ENCODE data around the gene PAPOLA. TPM values are rescaled to one million over a fixed set of nuclear protein-coding genes. Genes with fewer than 3 reads are reported as not detected.

PAPOLA gene
- total and polyA plus RNA-seq, 2 donors from 2014 or later, result 70.8 to 160 TPM

GRCh38 chr14:96532632-96533031, 30.4 kb downstream of the PAPOLA start:
- TF ChIP-seq, protein P1, sequence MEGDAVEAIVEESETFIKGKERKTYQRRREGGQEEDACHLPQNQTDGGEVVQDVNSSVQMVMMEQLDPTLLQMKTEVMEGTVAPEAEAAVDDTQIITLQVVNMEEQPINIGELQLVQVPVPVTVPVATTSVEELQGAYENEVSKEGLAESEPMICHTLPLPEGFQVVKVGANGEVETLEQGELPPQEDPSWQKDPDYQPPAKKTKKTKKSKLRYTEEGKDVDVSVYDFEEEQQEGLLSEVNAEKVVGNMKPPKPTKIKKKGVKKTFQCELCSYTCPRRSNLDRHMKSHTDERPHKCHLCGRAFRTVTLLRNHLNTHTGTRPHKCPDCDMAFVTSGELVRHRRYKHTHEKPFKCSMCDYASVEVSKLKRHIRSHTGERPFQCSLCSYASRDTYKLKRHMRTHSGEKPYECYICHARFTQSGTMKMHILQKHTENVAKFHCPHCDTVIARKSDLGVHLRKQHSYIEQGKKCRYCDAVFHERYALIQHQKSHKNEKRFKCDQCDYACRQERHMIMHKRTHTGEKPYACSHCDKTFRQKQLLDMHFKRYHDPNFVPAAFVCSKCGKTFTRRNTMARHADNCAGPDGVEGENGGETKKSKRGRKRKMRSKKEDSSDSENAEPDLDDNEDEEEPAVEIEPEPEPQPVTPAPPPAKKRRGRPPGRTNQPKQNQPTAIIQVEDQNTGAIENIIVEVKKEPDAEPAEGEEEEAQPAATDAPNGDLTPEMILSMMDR (IDR thresholded peaks at IDR 0.05; ENCODE audit: borderline replicate concordance, extremely low read depth, insufficient read depth), result no peak
- H3K4me3 ChIP-seq (ENCODE audit: low read length in 3 of 3), result no peak overlapping the region
- no peaks in the 10 kb centered on the region for H3K9me3 ChIP-seq (ENCODE audit: control insufficient read depth in 2 of 3, insufficient read depth in 1 of 3, low read length in 3 of 3)
- no peaks in the 10 kb centered on the region for H3K27me3 ChIP-seq (ENCODE audit: control insufficient read depth, insufficient read depth, low read length)
- DNase-seq (no peak), FAIRE-seq (no peak)
- peaks cover 7 to 16% (median 8%) of the 10 kb centered on the region in 3 donors for H3K36me3 ChIP-seq (ENCODE audit: control insufficient read depth in 2 of 3, insufficient read depth in 3 of 3, low read length in 3 of 3)
- no peak overlapping the region for H3K9ac ChIP-seq (ENCODE audit: low read length in 3 of 3)
- intact Hi-C loops (cut with DNase I), result no loop called here
- peaks cover 0 to 3% (median 0%) of the 10 kb centered on the region in 3 donors for H3K4me1 ChIP-seq (ENCODE audit: control insufficient read depth in 2 of 3, insufficient read depth in 2 of 3, low read depth in 1 of 3, low read length in 3 of 3)
- no peak overlapping the region for H3K27ac ChIP-seq (ENCODE audit: low read depth in 2 of 2, low read length in 2 of 2)

GRCh38 chr14:96536807-96537206, 34.6 kb downstream of the PAPOLA start:
- TF ChIP-seq, protein P1 (IDR thresholded peaks at IDR 0.05; ENCODE audit: borderline replicate concordance, extremely low read depth, insufficient read depth), result no peak
- intact Hi-C loops (cut with DNase I), result no loop called here
- no peak for FAIRE-seq

GRCh38 chr14:96538097-96538989, 36.2 kb downstream of the PAPOLA start:
- TF ChIP-seq, protein P1 (IDR thresholded peaks at IDR 0.05; ENCODE audit: borderline replicate concordance, extremely low read depth, insufficient read depth), result no peak
- H3K9ac ChIP-seq (ENCODE audit: low read length in 3 of 3), result no peak overlapping the region
- intact Hi-C loops (cut with DNase I), result no loop called here
- FAIRE-seq (no peak), DNase-seq (no peak)
- no peaks in the 10 kb centered on the region for H3K27me3 ChIP-seq (ENCODE audit: control insufficient read depth, insufficient read depth, low read length)
- no peaks in the 10 kb centered on the region for H3K9me3 ChIP-seq (ENCODE audit: control insufficient read depth in 2 of 3, insufficient read depth in 1 of 3, low read length in 3 of 3)
- no peak overlapping the region for H3K27ac ChIP-seq (ENCODE audit: low read depth in 2 of 2, low read length in 2 of 2)
- H3K36me3 ChIP-seq (ENCODE audit: control insufficient read depth in 2 of 3, insufficient read depth in 3 of 3, low read length in 3 of 3), result peaks cover 2 to 7% (median 7%) of the 10 kb centered on the region in 3 donors
- H3K4me1 ChIP-seq (ENCODE audit: control insufficient read depth in 2 of 3, insufficient read depth in 2 of 3, low read depth in 1 of 3, low read length in 3 of 3), result peaks cover 0 to 6% (median 0%) of the 10 kb centered on the region in 3 donors
- peak overlapping the region in 1 of 3 donors; percentile 21 for H3K4me3 ChIP-seq (ENCODE audit: low read length in 3 of 3)

More at GRCh38 chr14:96536807-96537206, 34.6 kb downstream of the PAPOLA start:
- no peak for DNase-seq
- Histone ChIP-seq H3K36me3 (ENCODE audit: control insufficient read depth in 2 of 3, insufficient read depth in 3 of 3, low read length in 3 of 3) (peaks cover 5 to 16% (median 7%) of the 10 kb centered on the region in 3 donors), H3K4me3 (ENCODE audit: low read length in 3 of 3) (no peak overlapping the region), H3K9ac (ENCODE audit: low read length in 3 of 3) (no peak overlapping the region), H3K9me3 (ENCODE audit: control insufficient read depth in 2 of 3, insufficient read depth in 1 of 3, low read length in 3 of 3) (no peaks in the 10 kb centered on the region), H3K27me3 (ENCODE audit: control insufficient read depth, insufficient read depth, low read length) (no peaks in the 10 kb centered on the region), H3K4me1 (ENCODE audit: control insufficient read depth in 2 of 3, insufficient read depth in 2 of 3, low read depth in 1 of 3, low read length in 3 of 3) (peaks cover 0 to 6% (median 0%) of the 10 kb centered on the region in 3 donors), H3K27ac (ENCODE audit: low read depth in 2 of 2, low read length in 2 of 2) (no peak overlapping the region)

Data from kidney (tissue), 14 donors.